Body of pancreas (tissue), 4 donors: ENCODE data around the gene OSCP1. TPM values are rescaled to one million over a fixed set of nuclear protein-coding genes. Genes with fewer than 3 reads are reported as not detected.

ENCODE experiments used
- ATAC-seq: fragments of 150-250 bp; one replicate; pipeline ENCODE4 v1.9.1; 2016
- DNase-seq, 4 donors: peaks; one replicate each; pipeline ENCODE4 v3.0.0-alpha.2; 2019
- H3K27ac ChIP-seq, 4 donors: fragments of 200-600 bp; sonication (generic); 1 replicate in 3 of 4; 2 replicates in 1 of 4; pipeline versions ENCODE4 v1.5.1 to v1.6.1; 2016 to 2019; ENCODE audit warnings: mild to moderate bottlenecking in 1 of 4, mixed read lengths in 1 of 4, moderate library complexity in 1 of 4
- H3K27me3 ChIP-seq, 2 donors: fragments of 200-600 bp; sonication (generic); one replicate each; pipeline ENCODE4 v1.6.0; 2016; ENCODE audit warnings: mild to moderate bottlenecking in 1 of 2
- H3K36me3 ChIP-seq, 2 donors: fragments of 200-600 bp; sonication (generic); replicated peaks in 1 of 2; 2 replicates each; pipeline ENCODE4 v1.5.1; 2016; ENCODE audit warnings: low read depth in 2 of 2; ENCODE audit not compliant: insufficient read depth in 1 of 2
- H3K4me1 ChIP-seq: fragments of 200-600 bp; sonication (generic); one replicate; pipeline ENCODE4 v1.6.0; 2016
- H3K4me3 ChIP-seq, 2 donors: fragments of 200-600 bp; sonication (generic); 1 replicate in 1 of 2; 2 replicates in 1 of 2; pipeline ENCODE4 v1.5.1; 2016 to 2019
- H3K9me3 ChIP-seq, 3 donors: fragments of 200-600 bp; sonication (generic); 1 replicate in 2 of 3; 2 replicates in 1 of 3; pipeline ENCODE4 v1.5.1; 2016
- POLR2A ChIP-seq, 3 donors: fragments of 450-650 bp; IDR thresholded peaks; one replicate each; pipeline ENCODE4 v1.6.1; 2016; ENCODE audit warnings: antibody characterized with exemption in 3 of 3, mild to moderate bottlenecking in 2 of 3
- WGBS, 2 donors: methylation state at CpG; one replicate each; pipeline ENCODE4 v1.1.5; 2017; 5-methylcytosine and 5-hydroxymethylcytosine counted together
- intact Hi-C: fragments of 100-400 bp; cut with DNase I; formaldehyde crosslinking; loops from one replicate; pipeline ENCODE4 v1.15.1; 2023
- total RNA-seq, 2 donors: library from RNA; depleted of rRNA; stranded (reverse); fragments of >200 nt; gene quantifications; one replicate each; pipeline ENCODE4 v1.1.0, GENCODE V29; 2016
- TF ChIP-seq, protein P1 (sequence below), 7 experiments: fragments of 450-650 bp in 4 of 7; fragments of 200-600 bp in 3 of 7; sonication (generic) in 3 of 7; IDR thresholded peaks; one replicate each; pipeline ENCODE4 v1.5.1; 2016 to 2019; ENCODE audit warnings: antibody characterized with exemption in 7 of 7

The OSCP1 gene
- total RNA-seq, 2 donors from 2014 or later = 2.0 to 3.9 TPM

DNA sequence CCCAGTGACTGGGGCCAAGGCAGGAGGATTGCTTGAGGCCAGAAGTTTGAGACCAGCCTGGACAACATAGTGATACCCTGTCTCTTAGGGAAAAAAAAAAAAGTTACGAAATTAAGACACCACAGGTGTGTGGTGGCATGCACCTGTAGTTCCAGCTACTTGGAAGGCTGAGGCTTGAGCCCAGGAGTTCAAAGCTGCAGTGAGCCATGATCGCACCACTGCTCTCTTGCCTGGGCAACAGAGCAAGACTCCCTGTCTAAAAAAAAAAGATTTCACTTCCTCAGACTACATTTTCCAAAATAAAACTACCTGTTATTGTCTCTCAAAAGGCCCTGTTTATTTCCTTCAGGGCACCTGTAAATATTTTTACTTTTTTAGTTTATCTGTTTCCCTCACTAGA lies 59.8 kb downstream of the OSCP1 start:
- H3K4me1 ChIP-seq = peaks cover 11% of the 10 kb centered on the region
- H3K9me3 ChIP-seq = no peaks in the 10 kb centered on the region
- TF ChIP-seq, protein P1, sequence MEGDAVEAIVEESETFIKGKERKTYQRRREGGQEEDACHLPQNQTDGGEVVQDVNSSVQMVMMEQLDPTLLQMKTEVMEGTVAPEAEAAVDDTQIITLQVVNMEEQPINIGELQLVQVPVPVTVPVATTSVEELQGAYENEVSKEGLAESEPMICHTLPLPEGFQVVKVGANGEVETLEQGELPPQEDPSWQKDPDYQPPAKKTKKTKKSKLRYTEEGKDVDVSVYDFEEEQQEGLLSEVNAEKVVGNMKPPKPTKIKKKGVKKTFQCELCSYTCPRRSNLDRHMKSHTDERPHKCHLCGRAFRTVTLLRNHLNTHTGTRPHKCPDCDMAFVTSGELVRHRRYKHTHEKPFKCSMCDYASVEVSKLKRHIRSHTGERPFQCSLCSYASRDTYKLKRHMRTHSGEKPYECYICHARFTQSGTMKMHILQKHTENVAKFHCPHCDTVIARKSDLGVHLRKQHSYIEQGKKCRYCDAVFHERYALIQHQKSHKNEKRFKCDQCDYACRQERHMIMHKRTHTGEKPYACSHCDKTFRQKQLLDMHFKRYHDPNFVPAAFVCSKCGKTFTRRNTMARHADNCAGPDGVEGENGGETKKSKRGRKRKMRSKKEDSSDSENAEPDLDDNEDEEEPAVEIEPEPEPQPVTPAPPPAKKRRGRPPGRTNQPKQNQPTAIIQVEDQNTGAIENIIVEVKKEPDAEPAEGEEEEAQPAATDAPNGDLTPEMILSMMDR (IDR thresholded peaks at IDR 0.05) = no peak
- TF ChIP-seq POLR2A (IDR thresholded peaks at IDR 0.05) = no peak
- no peak overlapping the region for H3K4me3 ChIP-seq
- no peaks in the 10 kb centered on the region for H3K27me3 ChIP-seq
- ATAC-seq (no peak), DNase-seq (no peak)
- no peak overlapping the region for H3K27ac ChIP-seq
- whole genome bisulfite sequencing, 2 donors = 75 to 77% methylated on average over 2 of the region's 2 CpGs
- peaks cover 0 to 10% of the 10 kb centered on the region in 2 donors for H3K36me3 ChIP-seq
- intact Hi-C loops = no loop called here

DNA sequence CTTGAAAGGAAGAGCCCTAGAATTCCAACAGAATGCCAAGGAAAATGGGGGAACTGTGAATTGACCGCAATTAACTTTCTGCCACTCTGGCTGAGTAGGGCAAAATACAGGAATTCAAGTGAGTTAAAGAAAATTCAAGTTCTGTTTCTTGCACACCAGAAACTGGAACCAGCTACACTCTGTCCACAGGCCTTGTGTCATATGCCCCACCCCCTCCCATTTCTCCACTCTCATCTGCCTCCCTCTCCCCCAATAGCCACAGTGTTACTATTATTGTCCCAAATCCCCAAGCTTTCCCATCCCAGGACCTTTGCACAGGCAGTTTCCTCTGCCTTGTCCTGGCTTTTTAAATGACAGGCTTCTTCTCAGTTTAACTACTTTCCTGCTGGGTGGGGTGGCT lies 60.3 kb downstream of the OSCP1 start:
- H3K27ac ChIP-seq = no peak overlapping the region
- peaks cover 0 to 10% of the 10 kb centered on the region in 2 donors for H3K36me3 ChIP-seq
- H3K9me3 ChIP-seq = no peaks in the 10 kb centered on the region
- DNase-seq (no peak), ATAC-seq (no peak)
- no peak overlapping the region for H3K4me3 ChIP-seq
- intact Hi-C loops = no loop called here
- 75 to 100% methylated on average over 1 of the region's 1 CpG for WGBS, 2 donors
- no peaks in the 10 kb centered on the region for H3K27me3 ChIP-seq
- peaks cover 11% of the 10 kb centered on the region for H3K4me1 ChIP-seq
- TF ChIP-seq, protein P1 (IDR thresholded peaks at IDR 0.05) = no peak
- TF ChIP-seq POLR2A (IDR thresholded peaks at IDR 0.05) = no peak

DNA sequence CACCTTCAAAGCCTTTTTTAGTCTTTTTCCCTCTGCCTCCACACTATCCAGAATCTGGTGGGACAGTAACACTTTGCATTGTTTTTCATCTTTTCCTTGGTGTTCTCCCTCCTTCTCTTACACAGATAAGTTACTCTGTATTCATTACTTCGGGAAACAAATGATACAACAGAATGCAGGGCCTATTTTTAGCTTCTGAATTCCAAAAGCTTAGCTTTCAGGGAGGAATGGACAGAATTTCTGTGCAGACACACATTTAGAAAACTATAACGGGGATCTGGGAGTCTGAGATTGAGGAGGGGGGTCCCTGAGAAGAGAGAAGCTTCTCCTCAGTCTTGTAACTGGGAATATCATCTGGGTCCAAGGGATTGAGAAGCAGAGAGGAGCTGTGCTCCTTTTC lies 61.0 kb downstream of the OSCP1 start:
- intact Hi-C loops = no loop called here
- WGBS, 2 donors = 75 to 89% methylated on average over 2 of the region's 2 CpGs
- H3K36me3 ChIP-seq = peaks cover 0 to 10% of the 10 kb centered on the region in 2 donors

DNA sequence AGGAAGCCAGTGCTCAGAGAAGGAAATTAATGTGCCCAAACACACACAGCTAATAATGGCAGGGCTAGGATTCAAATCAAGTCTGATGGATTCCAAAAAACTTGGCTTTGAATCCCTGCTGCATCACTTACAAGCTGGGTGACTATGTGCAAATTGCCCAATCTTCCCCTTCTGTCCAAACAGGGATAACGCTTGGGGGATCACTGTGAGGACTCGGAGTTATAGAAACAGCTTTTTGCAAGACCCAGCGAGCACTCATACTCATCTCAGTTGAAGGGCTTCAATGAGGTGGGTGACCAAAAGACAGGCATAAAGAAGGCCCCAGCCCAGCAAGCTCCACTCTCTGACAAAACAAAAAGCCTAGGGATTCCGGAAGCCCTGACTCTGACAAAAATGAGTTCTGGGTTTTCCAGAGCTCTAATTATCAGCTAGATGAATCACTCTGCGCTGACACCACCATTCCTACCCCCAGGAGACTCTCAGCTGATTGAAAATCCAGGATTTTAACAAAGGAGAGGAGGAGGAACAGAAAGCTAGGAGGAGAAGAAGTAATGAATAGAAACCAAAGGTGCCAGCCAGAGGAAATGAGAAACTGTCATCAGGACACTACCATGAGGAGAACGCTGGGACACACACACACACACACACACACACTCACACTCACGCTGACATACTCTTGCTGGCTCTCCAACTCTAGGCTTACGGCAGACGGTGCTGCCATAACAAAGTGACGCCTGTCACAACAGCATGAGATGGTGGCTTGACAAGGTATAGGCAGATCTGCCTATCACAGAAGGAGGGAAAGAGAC lies 62.9 kb downstream of the OSCP1 start:
- no peak for DNase-seq
- H3K27me3 ChIP-seq = no peaks in the 10 kb centered on the region
- 65 to 79% methylated on average over 10 of the region's 10 CpGs for WGBS, 2 donors
- peaks cover 0 to 4% of the 10 kb centered on the region in 2 donors for H3K36me3 ChIP-seq
- intact Hi-C loops = no loop called here
- TF ChIP-seq, protein P1 (IDR thresholded peaks at IDR 0.05) = no peak
- no peak for TF ChIP-seq POLR2A (IDR thresholded peaks at IDR 0.05)
- peak overlapping the region; percentile 99 to 100 (median 99) for H3K27ac ChIP-seq
- no peaks in the 10 kb centered on the region for H3K9me3 ChIP-seq
- H3K4me3 ChIP-seq = no peak overlapping the region
- H3K4me1 ChIP-seq = peaks cover 36% of the 10 kb centered on the region
- ATAC-seq = no peak

More for the DNA sequence above, 61.0 kb downstream of the OSCP1 start:
- no peak overlapping the region for H3K27ac ChIP-seq
- no peaks in the 10 kb centered on the region for H3K27me3 ChIP-seq
- no peak overlapping the region for H3K4me3 ChIP-seq
- no peak for ATAC-seq
- H3K9me3 ChIP-seq = no peaks in the 10 kb centered on the region
- H3K4me1 ChIP-seq = peaks cover 17% of the 10 kb centered on the region
- TF ChIP-seq, protein P1 (IDR thresholded peaks at IDR 0.05) = no peak
- no peak for TF ChIP-seq POLR2A (IDR thresholded peaks at IDR 0.05)
- DNase-seq = no peak
